ENCODE results near the gene C2orf92.

C2orf92 gene

GRCh38 chr2:97750017-97750416 is 80.5 kb downstream of the C2orf92 start:
- Mint-ChIP-seq H3K36me3 (peaks cover 2% of the 10 kb centered on the region), H3K9me3 (no peaks in the 10 kb centered on the region), H3K4me3 (no peak overlapping the region), H3K27me3 (no peaks in the 10 kb centered on the region), H3K4me1 (peaks cover 34% of the 10 kb centered on the region), H3K27ac (no peak overlapping the region)

DNA sequence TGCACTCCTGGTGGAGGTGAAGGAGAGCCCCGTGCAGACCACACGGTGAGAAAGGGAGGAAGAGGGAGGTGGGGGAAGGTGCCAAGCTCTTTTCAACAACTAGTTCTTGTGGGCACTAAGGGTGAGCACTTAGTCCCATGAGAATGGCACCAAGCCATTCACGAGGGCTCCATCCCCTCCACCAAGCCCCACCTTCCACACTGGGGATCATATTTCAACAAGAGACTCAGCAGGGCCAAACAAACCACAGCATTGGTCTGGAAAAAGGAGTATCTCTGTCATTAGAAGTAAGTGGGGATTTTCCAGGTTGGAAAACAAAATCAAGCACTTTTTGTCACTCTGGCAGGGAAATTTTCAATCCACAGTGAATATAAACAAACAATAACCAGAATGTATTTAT is 82.2 kb downstream of the C2orf92 start:
- Mint-ChIP-seq H3K4me1 (peaks cover 18% of the 10 kb centered on the region), H3K4me3 (no peak overlapping the region), H3K27me3 (no peaks in the 10 kb centered on the region), H3K36me3 (peaks cover 5% of the 10 kb centered on the region), H3K27ac (no peak overlapping the region), H3K9me3 (no peaks in the 10 kb centered on the region)

Measured in activated naive CD4-positive, alpha-beta T cell treated with anti-CD3 and anti-CD28 coated beads, Interleukin-2, amount 50 U/mL, for 24 hours (primary cell).